GM21723 (cell line): ENCODE data around the gene PTPRT.

Experiments used
- ATAC-seq: cut with Tn5 transposase; IDR thresholded peaks from one replicate; pipeline ENCODE4 v1.9.1; 2021; ENCODE audit warnings: mild to moderate bottlenecking, moderate library complexity; ENCODE audit not compliant: unreplicated experiment

Gene PTPRT

GRCh38 chr20:42846784-42847490, 342.8 kb downstream of the PTPRT start:
- ATAC-seq = no peak

- no peak for ATAC-seq
These were observed 345.0 kb downstream of the PTPRT start for GRCh38 chr20:42844751-42845150.

- ATAC-seq = no peak
These were observed 352.2 kb downstream of the PTPRT start for GRCh38 chr20:42837456-42837855.

GRCh38 chr20:42836339-42836738, 353.4 kb downstream of the PTPRT start:
- no peak for ATAC-seq

GRCh38 chr20:42807876-42808275, 381.8 kb downstream of the PTPRT start:
- no peak for ATAC-seq

GRCh38 chr20:42795111-42795695, 394.5 kb downstream of the PTPRT start:
- no peak for ATAC-seq

GRCh38 chr20:42792052-42792451, 397.7 kb downstream of the PTPRT start:
- ATAC-seq = no peak

GRCh38 chr20:42790111-42790510, 399.6 kb downstream of the PTPRT start:
- ATAC-seq = no peak

GRCh38 chr20:42788707-42789106, 401.0 kb downstream of the PTPRT start:
- no peak for ATAC-seq

GRCh38 chr20:42785041-42785440, 404.7 kb downstream of the PTPRT start:
- ATAC-seq = no peak

- ATAC-seq = no peak
These were observed 410.5 kb downstream of the PTPRT start for GRCh38 chr20:42779216-42779615.

- no peak for ATAC-seq
These were observed 413.8 kb downstream of the PTPRT start for GRCh38 chr20:42775866-42776265.

- no peak for ATAC-seq
These were observed 414.7 kb downstream of the PTPRT start for GRCh38 chr20:42775037-42775436.

- no peak for ATAC-seq
These were observed 426.7 kb downstream of the PTPRT start for GRCh38 chr20:42763015-42763414.

- no peak for ATAC-seq
These were observed 432.7 kb downstream of the PTPRT start for GRCh38 chr20:42756991-42757390.

GRCh38 chr20:42754706-42755105, 435.0 kb downstream of the PTPRT start:
- no peak for ATAC-seq

- no peak for ATAC-seq
These were observed 437.1 kb downstream of the PTPRT start for GRCh38 chr20:42752620-42753019.

- ATAC-seq = no peak
These were observed 440.1 kb downstream of the PTPRT start for GRCh38 chr20:42749556-42749955.

GRCh38 chr20:42747765-42748411, 441.8 kb downstream of the PTPRT start:
- no peak for ATAC-seq

GRCh38 chr20:42744756-42745465, 444.8 kb downstream of the PTPRT start:
- no peak for ATAC-seq

- ATAC-seq = no peak
These were observed 446.8 kb downstream of the PTPRT start for GRCh38 chr20:42742926-42743325.

- ATAC-seq = no peak
These were observed 447.8 kb downstream of the PTPRT start for GRCh38 chr20:42741906-42742305.
